Brain pericyte (primary cell): ENCODE measurements around the gene CCDC102A.
"Not testable (repeated sequence)": the region's sequence is repeated elsewhere in the genome, so short reads cannot be mapped to it uniquely, and the experiment has no call there.

Experiments used
- DNase-seq: peaks from one replicate; pipeline ENCODE4 v3.0.0-alpha.2; 2012; ENCODE audit warnings: low read depth, low spot score

The CCDC102A gene

DNA sequence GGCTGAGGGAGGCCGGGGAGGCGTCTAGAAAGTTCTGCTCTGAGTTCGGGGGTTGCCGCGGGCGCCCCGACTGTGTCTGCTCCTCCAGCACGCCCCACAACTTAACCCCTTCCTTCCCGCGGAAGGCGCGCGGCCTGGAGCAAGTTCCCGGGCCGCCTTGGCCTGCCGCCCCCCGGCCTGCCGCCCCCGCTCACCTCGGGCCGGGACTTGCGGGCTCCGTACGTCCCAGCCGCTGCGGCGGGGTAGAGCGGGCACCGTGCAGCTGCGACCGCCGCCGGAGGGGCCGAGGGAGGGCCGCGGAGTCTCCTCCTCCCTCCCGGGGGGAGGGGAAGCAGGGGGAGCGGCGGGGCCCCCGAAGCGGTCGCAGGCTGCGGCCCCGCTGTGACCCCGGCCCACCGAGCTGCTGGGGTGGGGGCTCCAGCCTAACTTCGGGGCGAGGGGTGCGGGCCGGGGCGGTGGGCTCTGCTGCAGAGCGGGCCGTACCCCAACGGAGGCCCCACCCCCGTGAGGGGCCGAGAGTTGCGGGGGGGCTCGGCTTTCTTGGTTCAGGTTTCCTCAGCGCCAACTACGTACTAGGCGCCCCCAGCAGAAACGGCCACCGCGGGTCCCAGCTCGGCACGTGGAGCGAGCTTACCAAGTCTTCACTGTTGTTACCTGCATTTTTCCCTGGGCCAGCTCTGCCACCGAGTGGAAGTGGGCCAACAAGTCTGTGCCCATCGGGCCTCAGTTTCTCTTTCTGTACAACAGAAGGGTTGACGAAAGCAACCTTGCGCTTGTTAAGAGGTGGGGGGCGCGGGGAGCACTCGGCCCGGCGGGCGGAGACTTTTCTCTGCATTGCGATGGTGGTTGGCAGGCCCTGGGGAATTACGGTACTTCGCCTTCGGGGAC lies at the start of gene CCDC102A:
CCDC102A (minus strand) TSS at position 266 of the 888 bp plus-strand sequence. CDS start 7,394 bp downstream, outside the sequence.
- no peak for DNase-seq

DNA sequence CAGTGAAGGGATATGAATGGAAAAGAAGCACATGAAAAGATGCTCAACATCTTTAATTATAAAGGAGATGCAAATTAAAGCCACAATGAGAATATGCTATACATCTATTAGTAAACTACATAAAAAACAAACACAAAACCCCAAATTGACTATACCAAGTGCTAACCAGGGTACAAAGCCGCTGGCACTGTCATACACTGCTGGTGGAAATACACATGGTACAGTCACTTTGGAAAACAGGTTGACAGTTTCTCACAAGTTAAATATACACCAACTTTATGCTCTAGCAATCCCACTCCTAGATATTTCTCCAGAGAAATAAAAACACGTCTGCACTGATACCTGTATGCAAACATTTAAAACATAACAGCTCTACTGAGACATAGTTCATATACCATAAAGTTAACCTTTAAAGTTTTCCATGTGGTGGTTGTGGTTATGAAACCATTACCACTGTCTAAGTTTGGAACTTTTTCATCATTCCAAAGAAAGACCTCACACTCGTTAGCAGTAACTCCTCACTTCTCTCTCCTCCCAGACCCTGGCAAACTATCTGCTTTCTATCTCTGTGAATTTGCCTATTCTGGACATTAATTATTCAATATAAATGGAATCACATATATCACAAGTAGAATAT lies 48.8 kb upstream of the CCDC102A start:
- DNase-seq: no peak

DNA sequence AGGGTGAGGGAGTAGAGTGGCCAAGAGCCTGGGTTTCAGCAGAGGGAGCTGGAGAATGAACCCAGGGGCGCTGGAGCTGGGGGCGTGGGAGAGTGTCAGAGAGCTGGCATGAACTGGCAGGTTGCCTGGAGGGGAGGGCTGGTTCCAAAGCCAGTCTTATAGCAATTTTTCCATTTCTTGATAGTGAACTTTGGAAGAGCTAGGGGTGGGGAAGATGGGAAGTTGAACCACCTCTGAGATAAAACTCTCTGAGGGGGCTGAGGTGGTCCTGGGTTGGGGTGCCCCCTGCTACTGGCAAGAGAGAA lies 42.9 kb upstream of the CCDC102A start:
- DNase-seq: no peak

DNA sequence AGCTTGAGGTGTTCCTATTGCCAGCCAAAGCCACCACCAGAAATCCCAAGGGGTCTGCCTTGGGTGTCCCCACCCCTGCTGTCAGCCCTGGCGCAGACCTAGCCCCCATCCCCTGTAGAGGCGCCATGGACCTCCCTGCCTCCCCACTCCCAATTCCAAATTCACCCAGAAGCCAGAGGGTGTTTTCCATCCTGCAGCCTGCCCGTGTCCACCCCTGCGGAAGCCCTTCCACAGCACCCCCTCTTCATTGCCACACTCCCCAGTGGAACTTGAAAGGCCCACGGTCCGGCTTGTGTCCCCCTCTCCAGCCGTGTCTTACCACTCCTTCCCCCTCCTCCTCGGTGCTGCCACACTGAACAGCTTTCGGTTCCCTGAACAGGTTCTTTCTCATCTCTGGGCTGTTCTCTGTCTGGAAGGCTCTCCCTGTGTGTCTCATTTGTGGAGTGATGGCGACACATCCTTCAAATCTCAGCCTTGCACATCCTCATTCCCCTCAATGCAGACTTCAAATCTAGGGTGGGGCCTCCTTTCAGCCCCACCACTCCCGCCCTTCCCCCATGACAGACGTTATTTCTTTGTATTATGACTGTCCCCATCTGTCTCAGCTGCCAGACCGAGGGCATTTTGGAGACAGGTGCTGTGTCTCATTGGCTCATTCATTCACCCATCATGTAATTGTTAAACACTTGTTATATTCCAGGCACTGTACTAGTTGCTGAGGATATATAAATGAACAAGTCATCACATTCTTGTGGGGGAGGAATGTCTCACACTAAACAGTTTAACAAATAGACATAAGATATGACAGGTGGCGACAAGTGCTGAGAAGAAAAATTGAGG lies 42.4 kb upstream of the CCDC102A start:
- DNase-seq: no peak

DNA sequence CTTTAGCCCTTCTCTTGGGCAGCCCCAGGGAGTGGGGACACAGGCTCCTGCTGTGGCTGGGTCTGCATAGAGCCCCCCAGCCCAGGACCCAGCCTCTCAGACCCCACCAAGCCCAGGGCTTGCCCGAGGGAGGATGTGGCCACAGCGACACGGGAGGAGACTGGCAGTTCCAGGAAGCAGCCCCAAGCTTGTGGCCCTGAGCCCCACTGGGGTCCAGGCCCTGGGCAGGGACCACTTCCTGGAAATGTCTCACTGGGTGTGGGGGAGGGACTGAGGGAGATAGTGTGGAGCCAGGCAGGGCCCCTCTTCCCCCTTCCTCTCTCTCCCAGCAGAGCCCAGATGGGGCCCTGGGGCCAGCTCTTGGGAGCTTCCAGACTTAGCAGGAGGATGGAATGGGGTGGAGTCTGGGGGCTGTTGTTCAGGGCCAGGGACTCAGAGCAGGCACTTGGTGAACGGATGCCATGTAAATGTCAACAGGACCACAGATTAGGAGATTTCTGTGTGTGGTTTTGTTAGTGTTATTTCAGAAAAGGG lies 41.4 kb upstream of the CCDC102A start:
- no peak for DNase-seq

DNA sequence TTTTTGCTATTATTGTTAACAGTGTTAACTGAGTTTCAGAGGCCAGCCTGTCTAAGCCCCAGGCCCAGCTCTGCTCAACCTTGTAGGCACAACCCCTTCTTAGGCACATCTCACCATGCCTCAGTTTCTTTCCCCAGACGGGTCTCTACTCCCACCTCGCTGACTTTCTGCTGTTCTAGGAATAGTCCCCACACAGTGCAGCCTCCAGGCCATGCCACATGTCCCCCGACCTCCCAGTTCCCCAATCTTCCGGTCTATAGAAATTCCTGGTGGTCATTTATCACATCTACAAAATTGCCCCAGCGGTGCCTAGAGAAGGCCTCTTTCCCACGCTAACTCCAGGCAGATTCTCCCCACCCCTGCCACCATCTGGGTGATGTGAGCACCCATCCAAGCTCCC lies 40.8 kb upstream of the CCDC102A start:
- DNase-seq: no peak

DNA sequence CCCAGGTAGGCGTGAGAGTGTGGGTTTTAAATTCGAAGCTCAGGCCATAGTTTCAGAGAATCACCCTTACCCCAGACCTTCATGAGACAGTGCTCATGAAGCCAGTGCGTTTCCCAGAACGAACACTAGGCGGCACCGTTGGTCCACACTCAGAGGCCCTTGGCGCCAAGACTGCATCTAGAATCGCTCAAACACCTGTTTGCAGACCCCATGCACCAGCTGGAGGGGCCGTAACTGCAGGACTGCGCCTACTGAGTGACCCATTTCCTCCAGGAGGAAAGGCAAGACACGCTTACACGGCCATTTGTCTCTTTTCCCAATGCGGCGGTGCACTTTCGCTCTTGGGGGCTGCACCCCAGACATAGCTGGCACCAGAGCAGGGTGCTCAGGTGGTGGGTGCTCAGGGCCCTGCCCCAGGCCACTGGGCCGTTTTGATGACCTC lies 40.1 kb upstream of the CCDC102A start:
- no peak for DNase-seq

DNA sequence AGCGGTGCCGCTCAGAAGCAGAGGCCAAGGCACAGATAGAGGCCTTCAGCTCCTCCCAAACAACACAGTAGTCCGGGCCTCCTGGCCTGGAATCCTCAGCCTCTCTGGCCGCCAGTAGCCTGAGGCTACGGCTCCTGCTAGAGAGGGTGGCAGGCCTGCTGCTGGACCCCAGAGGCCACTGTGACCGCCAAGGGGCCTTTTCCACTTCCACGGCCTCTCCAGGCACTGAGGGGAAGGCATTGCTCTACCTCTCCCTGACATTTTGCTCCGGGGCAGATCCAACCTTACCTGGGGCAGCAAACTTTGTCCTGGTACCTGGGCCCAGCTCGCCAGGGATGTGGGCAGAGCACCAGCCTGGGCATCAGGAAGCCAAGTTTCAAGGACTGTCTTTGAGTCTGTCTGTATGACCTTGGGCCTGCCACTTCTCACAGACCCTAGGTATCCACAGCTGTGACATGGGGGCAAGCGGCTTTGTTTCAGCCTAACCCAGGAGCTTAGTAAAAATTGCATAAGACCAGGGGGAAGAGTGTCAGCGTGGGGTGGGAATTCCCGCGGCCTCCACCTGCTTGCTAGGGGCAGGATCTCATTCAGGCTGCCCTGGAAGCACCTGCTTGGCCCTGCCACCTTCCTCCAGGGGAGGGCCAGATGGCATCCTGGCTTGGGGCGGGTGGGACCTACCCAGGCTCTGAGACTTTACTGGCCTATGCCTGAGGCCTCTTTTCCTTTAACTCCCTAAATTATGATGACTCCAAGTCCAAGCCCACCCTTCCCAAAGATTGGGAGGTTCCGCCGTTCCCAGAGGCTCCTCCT lies 39.3 kb upstream of the CCDC102A start:
- no peak for DNase-seq

DNA sequence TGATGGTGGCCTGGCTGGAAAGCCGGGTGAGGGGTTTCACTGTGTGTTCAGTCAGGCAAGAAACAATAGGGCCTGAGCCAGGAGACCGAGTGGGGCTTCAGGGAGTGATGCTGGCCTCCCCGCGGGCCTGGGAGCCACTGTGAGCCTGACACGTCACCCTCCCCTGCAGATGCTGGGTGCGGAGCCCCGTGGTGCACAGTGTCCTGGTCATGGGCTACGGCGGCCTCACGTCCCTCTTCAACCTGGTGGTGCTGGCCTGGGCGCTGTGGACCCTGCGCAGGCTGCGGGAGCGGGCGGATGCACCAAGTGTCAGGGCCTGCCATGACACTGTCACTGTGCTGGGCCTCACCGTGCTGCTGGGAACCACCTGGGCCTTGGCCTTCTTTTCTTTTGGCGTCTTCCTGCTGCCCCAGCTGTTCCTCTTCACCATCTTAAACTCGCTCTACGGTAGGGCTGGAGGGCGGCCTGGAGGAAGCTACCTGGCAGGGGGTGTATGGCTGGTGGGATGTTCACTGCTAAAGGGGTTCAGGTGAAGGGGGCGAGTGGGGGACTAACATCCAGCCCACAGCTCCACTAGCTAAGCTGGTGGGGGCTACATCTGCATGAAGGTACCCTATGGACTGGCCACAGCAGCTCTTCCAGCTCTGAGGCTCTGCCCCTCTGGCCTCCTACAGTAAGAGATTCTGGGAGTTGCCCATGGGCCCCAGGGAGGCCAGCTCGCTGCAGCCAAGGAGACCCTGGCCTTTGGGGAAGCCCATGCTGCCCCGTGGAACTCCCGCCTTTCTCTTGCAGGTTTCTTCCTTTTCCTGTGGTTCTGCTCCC lies 38.5 kb upstream of the CCDC102A start:
- no peak for DNase-seq

DNA sequence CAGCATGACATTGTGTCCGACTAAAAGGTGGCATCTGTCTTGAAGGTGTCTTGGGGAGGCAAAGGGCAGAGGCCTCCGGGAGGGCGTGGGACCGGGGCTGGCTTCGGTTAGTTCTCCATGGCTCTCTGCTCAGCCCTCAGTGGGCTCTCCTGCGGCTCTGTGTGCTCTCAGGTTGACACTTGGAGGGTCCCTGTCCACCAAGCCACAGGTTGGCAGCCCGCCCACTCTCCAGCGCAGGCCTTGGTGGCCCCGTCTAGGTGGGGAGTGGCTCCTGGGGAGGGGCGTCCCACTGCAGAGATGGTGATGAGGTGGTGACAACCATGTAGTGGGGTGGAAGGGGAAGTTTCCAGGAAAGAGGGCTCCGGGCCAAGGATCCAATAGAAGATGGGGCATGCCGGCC lies 37.7 kb upstream of the CCDC102A start:
- no peak for DNase-seq

DNA sequence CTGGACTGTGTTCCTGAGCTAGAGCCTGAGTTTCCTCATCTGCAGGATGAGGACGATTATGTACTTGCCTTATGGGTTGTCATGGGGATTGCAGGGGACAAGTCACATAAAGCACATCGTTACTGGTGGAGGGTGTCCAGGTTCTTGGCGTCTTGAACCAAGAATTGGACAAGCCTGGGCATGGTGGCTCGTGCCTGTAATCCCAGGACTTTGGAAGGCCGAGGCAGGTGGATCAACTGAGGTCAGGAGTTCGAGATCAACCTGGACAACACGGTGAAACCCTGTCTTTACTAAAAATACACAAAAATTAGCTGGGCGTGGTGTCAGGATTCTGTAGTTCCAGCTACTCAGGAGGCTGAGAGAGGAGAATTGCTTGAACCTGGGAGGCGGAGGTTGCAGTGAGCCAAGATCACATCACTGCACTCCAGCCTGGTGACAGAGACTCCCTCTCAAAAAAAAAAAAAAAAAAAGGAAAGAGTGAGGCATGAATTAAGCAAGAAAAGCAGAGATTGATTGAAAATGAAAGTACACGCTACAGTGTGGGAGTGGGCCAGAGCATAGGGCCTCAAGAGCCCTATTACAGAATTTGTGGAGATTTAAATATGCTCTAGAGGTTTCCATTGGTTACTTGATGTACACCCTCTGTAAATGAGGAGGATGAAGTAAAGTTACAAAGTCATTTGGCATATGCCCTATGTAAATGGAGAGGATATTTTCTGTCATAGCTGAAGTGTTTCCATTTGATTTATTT lies 36.8 kb upstream of the CCDC102A start:
- DNase-seq: no peak

DNA sequence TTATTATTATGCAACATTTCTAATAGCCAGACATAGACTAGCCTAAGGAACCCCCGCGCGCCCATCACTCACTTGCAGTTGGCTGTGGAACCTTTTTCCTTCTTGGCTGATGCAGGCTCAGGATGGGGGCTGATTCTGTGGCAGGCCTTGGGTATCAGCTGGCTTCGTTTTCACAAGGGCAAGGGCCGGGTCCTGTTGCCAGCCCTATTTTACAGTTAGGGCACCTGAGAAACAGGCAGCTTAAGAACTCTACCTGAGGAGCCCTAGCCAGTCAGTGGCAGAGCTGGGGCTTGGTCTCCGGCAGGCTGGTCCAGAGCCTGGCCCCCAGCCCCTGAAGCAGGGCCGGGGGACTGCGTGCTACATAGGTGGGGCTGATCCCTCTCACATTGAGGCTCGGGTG lies 34.7 kb upstream of the CCDC102A start:
- no peak for DNase-seq

DNA sequence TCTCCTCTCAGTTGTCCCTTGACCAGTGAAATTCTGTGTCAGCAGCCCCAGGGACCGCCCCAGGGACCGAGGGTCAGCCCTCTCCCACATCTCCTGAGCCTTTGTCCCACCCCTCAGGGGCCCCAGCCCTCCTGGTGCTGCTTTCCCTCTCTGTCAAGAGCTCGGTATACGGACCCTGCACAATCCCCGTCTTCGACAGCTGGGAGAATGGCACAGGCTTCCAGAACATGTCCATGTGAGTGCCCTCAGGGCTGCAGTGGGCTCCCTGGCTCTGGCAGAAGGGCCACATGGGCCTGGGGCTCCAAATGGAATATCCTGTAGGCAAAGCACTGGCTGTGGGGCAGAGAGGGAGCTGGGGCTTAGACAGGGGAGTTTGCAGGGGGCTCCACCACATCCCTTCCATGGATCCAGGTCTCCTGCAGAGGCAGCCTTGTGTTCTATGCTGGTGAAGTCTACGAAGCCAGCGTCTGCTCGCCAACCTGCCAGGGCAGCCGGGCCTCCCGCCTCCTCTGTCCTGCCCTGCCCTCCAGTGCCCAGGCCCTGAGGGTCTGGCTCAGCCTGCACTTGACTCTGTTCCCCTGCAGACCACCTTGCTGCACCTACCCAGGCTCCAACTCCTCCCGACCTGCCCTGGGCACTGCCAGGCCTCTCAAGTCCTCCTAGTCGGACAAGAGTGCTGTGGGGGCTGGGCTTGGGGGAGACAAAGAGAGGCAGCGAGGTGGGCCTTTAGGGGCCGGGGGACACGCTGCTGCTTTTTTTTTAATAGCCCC lies 34.1 kb upstream of the CCDC102A start:
- DNase-seq: no peak

DNA sequence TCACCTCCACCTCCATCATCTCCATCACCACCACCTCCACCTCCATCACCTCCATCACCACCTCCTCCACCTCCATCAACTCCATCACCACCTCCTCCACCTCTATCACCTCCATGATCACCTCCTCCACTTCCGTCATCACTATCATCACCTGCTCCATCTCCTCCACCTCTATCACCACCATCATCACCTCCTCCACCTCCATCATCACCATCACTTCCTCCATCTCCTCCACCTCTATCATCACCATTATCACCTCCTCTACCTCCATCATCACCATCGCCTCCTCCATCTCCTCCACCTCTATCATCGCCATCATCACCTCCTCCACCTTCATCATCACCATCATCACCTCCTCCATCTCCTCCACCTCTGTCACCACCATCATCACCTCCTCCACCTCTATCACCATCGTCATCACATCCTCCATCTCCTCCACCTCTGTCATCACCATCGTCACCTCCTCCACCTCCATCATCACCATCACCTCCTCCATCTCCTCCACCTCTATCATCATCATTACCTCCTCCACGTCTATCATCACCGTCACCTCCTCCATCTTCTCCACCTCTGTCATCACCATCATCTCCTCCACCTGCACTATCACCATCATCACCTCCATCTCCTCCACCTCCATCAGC lies 33.1 kb upstream of the CCDC102A start:
- no peak for DNase-seq

DNA sequence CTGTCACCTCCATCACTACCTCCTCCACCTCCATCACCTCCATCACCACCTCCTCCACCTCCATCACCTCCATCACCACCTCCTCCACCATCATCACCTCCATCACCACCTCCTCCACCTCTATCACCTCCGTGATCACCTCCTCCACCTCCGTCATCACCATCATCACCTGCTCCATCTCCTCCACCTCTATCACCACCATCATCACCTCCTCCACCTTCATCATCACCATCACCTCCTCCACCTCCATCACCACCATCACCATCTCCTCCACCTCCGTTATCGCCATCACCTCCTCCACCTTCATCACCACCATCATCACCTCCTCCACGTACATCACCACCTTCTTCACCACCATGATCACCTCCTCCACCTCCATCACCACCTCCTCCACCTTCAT lies 32.4 kb upstream of the CCDC102A start:
- not testable (repeated sequence) for DNase-seq

DNA sequence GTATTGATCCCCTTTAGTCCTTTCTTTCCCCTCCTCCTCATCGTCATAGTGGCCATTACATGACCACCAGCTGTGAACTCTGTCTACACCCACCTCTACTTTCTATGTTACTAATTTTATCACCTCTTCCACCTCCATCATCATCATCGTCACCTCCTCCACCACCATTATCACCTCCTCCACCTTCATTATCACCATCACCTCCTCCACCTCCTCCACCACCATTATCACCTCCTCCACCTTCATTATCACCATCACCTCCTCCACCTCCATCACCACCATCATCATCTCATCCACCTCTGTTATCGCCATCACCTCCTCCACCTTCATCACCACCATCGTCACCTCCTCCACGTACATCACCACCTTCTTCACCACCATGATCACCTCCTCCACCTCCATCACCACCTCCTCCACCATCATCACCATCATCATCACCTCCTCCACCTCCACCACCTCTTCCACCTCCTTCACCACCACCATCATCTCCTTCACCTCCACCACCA lies 31.9 kb upstream of the CCDC102A start:
- DNase-seq: no peak

DNA sequence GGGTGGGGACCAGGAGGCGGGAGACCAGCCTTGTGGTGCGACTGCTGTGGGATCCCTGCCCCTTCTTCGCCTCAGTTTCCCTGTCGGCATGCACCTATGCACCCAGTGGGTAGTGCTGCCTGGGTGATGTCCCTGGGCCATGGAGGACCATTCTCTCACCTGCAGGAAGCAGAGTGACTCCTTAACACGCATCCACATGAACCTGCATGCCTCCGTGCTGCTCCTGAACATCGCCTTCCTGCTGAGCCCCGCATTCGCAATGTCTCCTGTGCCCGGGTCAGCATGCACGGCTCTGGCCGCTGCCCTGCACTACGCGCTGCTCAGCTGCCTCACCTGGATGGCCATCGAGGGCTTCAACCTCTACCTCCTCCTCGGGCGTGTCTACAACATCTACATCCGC lies 31.3 kb upstream of the CCDC102A start:
- no peak for DNase-seq

DNA sequence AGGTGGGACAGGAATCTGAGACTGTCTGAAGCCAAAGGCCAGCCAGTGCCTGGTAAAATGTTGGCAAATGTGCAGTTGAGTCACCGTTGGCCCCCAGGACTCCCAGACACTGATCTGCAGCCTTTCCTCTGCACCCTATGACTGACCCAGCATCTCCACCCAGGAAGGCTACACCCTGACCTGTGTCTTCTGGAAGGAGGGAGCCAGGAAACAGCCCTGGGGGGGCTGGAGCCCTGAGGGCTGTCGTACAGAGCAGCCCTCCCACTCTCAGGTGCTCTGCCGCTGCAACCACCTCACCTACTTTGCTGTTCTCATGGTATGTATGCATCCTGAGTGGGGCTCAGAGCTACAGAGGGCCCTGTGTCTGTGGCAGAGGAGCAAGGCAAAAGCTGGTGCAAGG lies 30.1 kb upstream of the CCDC102A start:
- no peak for DNase-seq
